SU-DHL-6 (cell line): ENCODE results near the gene ZNF775.

Experiments used
- H2AFZ ChIP-seq: fragments of 200-600 bp; sonication (generic); 2 replicates; pipeline ENCODE4 v1.6.1; 2014; ENCODE audit warnings: low read depth, mild to moderate bottlenecking, moderate library complexity, mixed read lengths, antibody characterized with exemption, low read length; ENCODE audit not compliant: severe bottlenecking
- H3F3A ChIP-seq: fragments of 200-600 bp; shearing (Covaris generic); 2 replicates; pipeline ENCODE4 v1.6.0; 2016; ENCODE audit warnings: antibody characterized with exemption, mild to moderate bottlenecking; ENCODE audit not compliant: insufficient read depth
- H3K27ac ChIP-seq: fragments of 200-600 bp; sonication (generic); 2 replicates; pipeline ENCODE4 v1.5.1; 2016; ENCODE audit warnings: low read depth, mild to moderate bottlenecking, low read length, moderate library complexity, mixed read lengths
- H3K27me3 ChIP-seq: fragments of 200-600 bp; sonication (generic), shearing (Covaris generic); 2 replicates; pipeline ENCODE4 v1.6.0; 2014; ENCODE audit warnings: mild to moderate bottlenecking, low read length
- H3K36me3 ChIP-seq: fragments of 200-600 bp; sonication (generic); 2 replicates; pipeline ENCODE4 v1.6.1; 2014; ENCODE audit warnings: mild to moderate bottlenecking, low read length, mixed read lengths
- H3K4me2 ChIP-seq: fragments of 300-600, 200-600 bp; shearing (Covaris generic), sonication (generic); 2 replicates; pipeline ENCODE4 v1.6.0; 2014; ENCODE audit warnings: low read length, low read depth, mild to moderate bottlenecking; ENCODE audit not compliant: poor library complexity, severe bottlenecking
- H3K4me3 ChIP-seq: fragments of 200-600 bp; sonication (generic); 2 replicates; pipeline ENCODE4 v1.5.1; 2014; ENCODE audit warnings: antibody characterized with exemption, low read length, mild to moderate bottlenecking, mixed read lengths; ENCODE audit not compliant: insufficient read depth, poor library complexity, severe bottlenecking
- H3K79me2 ChIP-seq: fragments of 200-600 bp; sonication (generic); 2 replicates; pipeline ENCODE4 v1.6.1; 2014; ENCODE audit warnings: mild to moderate bottlenecking, low read length, moderate library complexity; ENCODE audit not compliant: insufficient read depth
- H3K9ac ChIP-seq: fragments of 200-600 bp; sonication (generic); 2 replicates; pipeline ENCODE4 v1.7.0; 2014; ENCODE audit warnings: mild to moderate bottlenecking, low read length
- H3K9me2 ChIP-seq: fragments of 200-600 bp; sonication (generic); replicated peaks from 2 replicates; pipeline ENCODE4 v1.6.1; 2014; ENCODE audit warnings: low read length; ENCODE audit not compliant: insufficient read depth
- H3K9me3 ChIP-seq: fragments of 200-600 bp; sonication (generic); 2 replicates; pipeline ENCODE4 v1.6.1; 2014; ENCODE audit warnings: low read length, mixed read lengths; ENCODE audit not compliant: insufficient read depth
- H4K20me1 ChIP-seq: fragments of 200-600 bp; sonication (generic); 2 replicates; pipeline ENCODE4 v1.6.1; 2014; ENCODE audit warnings: low read depth, mild to moderate bottlenecking, antibody characterized with exemption, low read length, moderate library complexity, mixed read lengths
- CTCF ChIP-seq: fragments of 200-600 bp; sonication (generic); IDR thresholded peaks from one replicate; pipeline ENCODE4 v1.5.1; 2017; ENCODE audit warnings: antibody characterized with exemption, mild to moderate bottlenecking, low read length, moderate library complexity; ENCODE audit not compliant: insufficient read depth, poor library complexity, severe bottlenecking
- EZH2phosphoT487 ChIP-seq: fragments of 200-600 bp; sonication (generic), shearing (Covaris generic); conservative IDR thresholded peaks from 2 replicates; pipeline ENCODE4 v1.6.1; 2018; ENCODE audit warnings: mild to moderate bottlenecking, antibody characterized with exemption, low read length, moderate library complexity, mixed read lengths

Gene ZNF775

GRCh38 chr7:150412016-150412415, 32.9 kb downstream of the ZNF775 start:
- H3K36me3 ChIP-seq: no peaks in the 10 kb centered on the region
- no peaks in the 10 kb centered on the region for H3K79me2 ChIP-seq
- no peaks in the 10 kb centered on the region for H3F3A ChIP-seq
- H3K27me3 ChIP-seq: no peaks in the 10 kb centered on the region
- H3K9ac ChIP-seq: no peak overlapping the region
- TF ChIP-seq EZH2phosphoT487 (no peak), CTCF (no peak)
- no peaks in the 10 kb centered on the region for H3K9me3 ChIP-seq
- no peak overlapping the region for H3K4me2 ChIP-seq
- no peak overlapping the region for H3K27ac ChIP-seq
- H4K20me1 ChIP-seq: no peaks in the 10 kb centered on the region
- no peaks in the 10 kb centered on the region for H3K9me2 ChIP-seq
- no peak overlapping the region for H2AFZ ChIP-seq
- H3K4me3 ChIP-seq: no peak overlapping the region

GRCh38 chr7:150412518-150413488, 33.7 kb downstream of the ZNF775 start:
- no peaks in the 10 kb centered on the region for H3K27me3 ChIP-seq
- H3K9me3 ChIP-seq: no peaks in the 10 kb centered on the region
- H2AFZ ChIP-seq: no peak overlapping the region
- H3K9ac ChIP-seq: no peak overlapping the region
- H3K79me2 ChIP-seq: no peaks in the 10 kb centered on the region
- no peak overlapping the region for H3K4me3 ChIP-seq
- TF ChIP-seq EZH2phosphoT487: no peak
- no peak for TF ChIP-seq CTCF
- no peak overlapping the region for H3K27ac ChIP-seq
- H3K9me2 ChIP-seq: no peaks in the 10 kb centered on the region
- H4K20me1 ChIP-seq: no peaks in the 10 kb centered on the region
- H3K4me2 ChIP-seq: no peak overlapping the region
- no peaks in the 10 kb centered on the region for H3F3A ChIP-seq
- no peaks in the 10 kb centered on the region for H3K36me3 ChIP-seq

GRCh38 chr7:150413640-150414081, 34.5 kb downstream of the ZNF775 start:
- Histone ChIP-seq H3K9me3 (no peaks in the 10 kb centered on the region), H4K20me1 (no peaks in the 10 kb centered on the region), H3K9me2 (no peaks in the 10 kb centered on the region), H3K27ac (no peak overlapping the region), H3K27me3 (no peaks in the 10 kb centered on the region), H3K79me2 (no peaks in the 10 kb centered on the region), H3K4me2 (no peak overlapping the region), H3K36me3 (no peaks in the 10 kb centered on the region), H2AFZ (no peak overlapping the region), H3K4me3 (no peak overlapping the region), H3K9ac (no peak overlapping the region), H3F3A (no peaks in the 10 kb centered on the region)
- TF ChIP-seq CTCF (no peak), EZH2phosphoT487 (no peak)
